Stimulated activated naive CD8-positive, alpha-beta T cell treated with anti-CD3 and anti-CD28 coated beads, Interleukin-15, amount 100 ng/mL, for 72 hours (primary cell): ENCODE data around the gene GCSH.

ENCODE experiments used
- ATAC-seq: fragments of 150-1000 bp; cut with Tn5 transposase; 2 replicates; pipeline ENCODE4 v1.10.0; 2021; ENCODE audit warnings: mild to moderate bottlenecking, moderate library complexity
- DNase-seq, 2 donors: peaks; one replicate each; pipeline ENCODE4 v3.0.0; 2021 to 2022
- H3K27ac Mint-ChIP-seq, 2 donors: one replicate each; pipeline ENCODE4 v1.8.0; 2022; ENCODE audit warnings: mild to moderate bottlenecking in 2 of 2, mixed read lengths in 2 of 2, moderate library complexity in 2 of 2
- H3K27me3 Mint-ChIP-seq: one replicate; pipeline ENCODE4 v1.8.0; 2022; ENCODE audit warnings: mixed read lengths
- H3K4me1 Mint-ChIP-seq: one replicate; pipeline ENCODE4 v1.8.0; 2022; ENCODE audit warnings: mild to moderate bottlenecking, mixed read lengths
- H3K4me3 Mint-ChIP-seq, 2 donors: one replicate each; pipeline ENCODE4 v1.8.0; 2022; ENCODE audit warnings: mild to moderate bottlenecking in 2 of 2, mixed read lengths in 2 of 2, moderate library complexity in 1 of 2
- H3K9me3 Mint-ChIP-seq, 2 donors: one replicate each; pipeline ENCODE4 v1.8.0; 2022; ENCODE audit warnings: mixed read lengths in 2 of 2

Gene GCSH

GRCh38 chr16:81036751-81037350 lies 59.3 kb downstream of the GCSH start:
- Mint-ChIP-seq H3K27ac (peak overlapping the region; percentile 75 to 79), H3K9me3 (no peaks in the 10 kb centered on the region), H3K4me1 (peaks cover 29% of the 10 kb centered on the region), H3K4me3 (peak overlapping the region; percentile 86 to 89), H3K27me3 (no peaks in the 10 kb centered on the region)
- ATAC-seq, result no peak
- no peak for DNase-seq

GRCh38 chr16:81035975-81036750 lies 60.0 kb downstream of the GCSH start:
- Mint-ChIP-seq H3K27me3 (no peaks in the 10 kb centered on the region), H3K4me1 (peaks cover 29% of the 10 kb centered on the region)

GRCh38 chr16:81035398-81035974 lies 60.7 kb downstream of the GCSH start, which contains the start of gene ATMIN:
TSS of gene ATMIN (plus strand) at chr16:81035842. CDS start at chr16:81035871, 29 bp downstream.
- DNase-seq (peak; percentile 86 to 87), ATAC-seq (peak; percentile 94)
- peaks cover 29% of the 10 kb centered on the region for H3K4me1 Mint-ChIP-seq
- H3K27me3 Mint-ChIP-seq, result no peaks in the 10 kb centered on the region
- peak within 1 kb of the TSS; percentile 86 to 89 for H3K4me3 Mint-ChIP-seq
- H3K27ac Mint-ChIP-seq, result peak within 1 kb of the TSS; percentile 75 to 79
- no peaks in the 10 kb centered on the region for H3K9me3 Mint-ChIP-seq

More at GRCh38 chr16:81035975-81036750, 60.0 kb downstream of the GCSH start:
- no peaks in the 10 kb centered on the region for H3K9me3 Mint-ChIP-seq
- DNase-seq, result peak; percentile 52 to 61
- H3K27ac Mint-ChIP-seq, result peak overlapping the region; percentile 75 to 79
- peak overlapping the region; percentile 86 to 89 for H3K4me3 Mint-ChIP-seq
- ATAC-seq, result peak; percentile 83
